ENCODE measurements around the gene OLFML1. TPM values are rescaled to one million over a fixed set of nuclear protein-coding genes. Genes with fewer than 3 reads are reported as not detected.

Gene OLFML1
- total and polyA plus RNA-seq, 4 experiments from 2014 or later: not detected

GRCh38 chr11:7488681-7489080 lies 3.4 kb downstream of the OLFML1 start:
- H3K4me1 ChIP-seq (ENCODE audit: insufficient read depth, low read length): no peaks in the 10 kb centered on the region
- H3K27ac ChIP-seq (ENCODE audit: low read depth, low read length): no peak overlapping the region
- no peaks in the 10 kb centered on the region for H3K36me3 Mint-ChIP-seq
- no peaks in the 10 kb centered on the region for H3K4me1 Mint-ChIP-seq
- H3K4me3 ChIP-seq (ENCODE audit: low read length in 2 of 2): no peak overlapping the region
- no peaks in the 10 kb centered on the region for H3K36me3 ChIP-seq (ENCODE audit: insufficient read depth, low read length)
- peaks cover 0 to 4% of the 10 kb centered on the region in 2 donors for H3K27me3 Mint-ChIP-seq
- H3K9me3 Mint-ChIP-seq: no peaks in the 10 kb centered on the region
- peaks cover 4% of the 10 kb centered on the region for H3K27me3 ChIP-seq (ENCODE audit: insufficient read depth, low read length)
- H3K27ac Mint-ChIP-seq: no peak overlapping the region
- DNase-seq: no peak
- ChIA-PET CTCF (ENCODE audit: partially characterized antibody) (no interaction called here), POLR2A (ENCODE audit: partially characterized antibody) (no interaction called here)
- intact Hi-C loops (cut with micrococcal nuclease): no loop called here
- no peak overlapping the region for H3K4me3 Mint-ChIP-seq
- H3K9me3 ChIP-seq (ENCODE audit: control insufficient read depth in 1 of 2, low read length in 2 of 2): no peaks in the 10 kb centered on the region

GRCh38 chr11:7489376-7489775 lies 4.1 kb downstream of the OLFML1 start:
- no peak for DNase-seq
- H3K4me3 Mint-ChIP-seq: no peak overlapping the region
- no peaks in the 10 kb centered on the region for H3K9me3 ChIP-seq (ENCODE audit: control insufficient read depth in 1 of 2, low read length in 2 of 2)
- CTCF ChIA-PET (ENCODE audit: partially characterized antibody): interaction anchor here (1.5 kb wide), 1 partner anchor 10 kb away, joined by 3 read pairs; no protein-coding TSS in a partner anchor
- no peaks in the 10 kb centered on the region for H3K36me3 ChIP-seq (ENCODE audit: insufficient read depth, low read length)
- H3K9me3 Mint-ChIP-seq: no peaks in the 10 kb centered on the region
- no peak overlapping the region for H3K27ac ChIP-seq (ENCODE audit: low read depth, low read length)
- no peaks in the 10 kb centered on the region for H3K36me3 Mint-ChIP-seq
- intact Hi-C loops (cut with micrococcal nuclease): no loop called here
- H3K4me3 ChIP-seq (ENCODE audit: low read length in 2 of 2): no peak overlapping the region
- H3K27ac Mint-ChIP-seq: no peak overlapping the region
- peaks cover 0 to 1% of the 10 kb centered on the region in 2 donors for H3K27me3 Mint-ChIP-seq
- peaks cover 4% of the 10 kb centered on the region for H3K27me3 ChIP-seq (ENCODE audit: insufficient read depth, low read length)
- no peaks in the 10 kb centered on the region for H3K4me1 Mint-ChIP-seq
- no peaks in the 10 kb centered on the region for H3K4me1 ChIP-seq (ENCODE audit: insufficient read depth, low read length)
- POLR2A ChIA-PET (ENCODE audit: partially characterized antibody): no interaction called here

- CTCF ChIA-PET (ENCODE audit: partially characterized antibody): interaction anchor here (1.5 kb wide), 1 partner anchor 11 kb away, joined by 3 read pairs; no protein-coding TSS in a partner anchor
- no peak for DNase-seq
Observed at GRCh38 chr11:7490054-7490453, 4.7 kb downstream of the OLFML1 start.

GRCh38 chr11:7490535-7490934 lies 5.2 kb downstream of the OLFML1 start:
- CTCF ChIA-PET (ENCODE audit: partially characterized antibody): interaction anchor here (1.5 kb wide), 1 partner anchor 12 kb away, joined by 3 read pairs; no protein-coding TSS in a partner anchor
- Histone ChIP-seq H3K9me3 (ENCODE audit: control insufficient read depth in 1 of 2, low read length in 2 of 2) (no peaks in the 10 kb centered on the region), H3K27ac (ENCODE audit: low read depth, low read length) (no peak overlapping the region), H3K4me3 (ENCODE audit: low read length in 2 of 2) (no peak overlapping the region), H3K4me1 (ENCODE audit: insufficient read depth, low read length) (no peaks in the 10 kb centered on the region), H3K27me3 (ENCODE audit: insufficient read depth, low read length) (peaks cover 4% of the 10 kb centered on the region), H3K36me3 (ENCODE audit: insufficient read depth, low read length) (no peaks in the 10 kb centered on the region)
- H3K27ac Mint-ChIP-seq: no peak overlapping the region
- no peaks in the 10 kb centered on the region for H3K9me3 Mint-ChIP-seq
- POLR2A ChIA-PET (ENCODE audit: partially characterized antibody): no interaction called here
- DNase-seq: no peak
- intact Hi-C loops (cut with micrococcal nuclease): no loop called here
- no peaks in the 10 kb centered on the region for H3K36me3 Mint-ChIP-seq
- peaks cover 0 to 3% of the 10 kb centered on the region in 2 donors for H3K27me3 Mint-ChIP-seq
- no peak overlapping the region for H3K4me3 Mint-ChIP-seq
- H3K4me1 Mint-ChIP-seq: no peaks in the 10 kb centered on the region

More at GRCh38 chr11:7490054-7490453, 4.7 kb downstream of the OLFML1 start:
- Histone ChIP-seq H3K9me3 (ENCODE audit: control insufficient read depth in 1 of 2, low read length in 2 of 2) (no peaks in the 10 kb centered on the region), H3K4me1 (ENCODE audit: insufficient read depth, low read length) (no peaks in the 10 kb centered on the region), H3K4me3 (ENCODE audit: low read length in 2 of 2) (no peak overlapping the region), H3K36me3 (ENCODE audit: insufficient read depth, low read length) (no peaks in the 10 kb centered on the region), H3K27ac (ENCODE audit: low read depth, low read length) (no peak overlapping the region), H3K27me3 (ENCODE audit: insufficient read depth, low read length) (peaks cover 4% of the 10 kb centered on the region)
- H3K36me3 Mint-ChIP-seq: no peaks in the 10 kb centered on the region
- peaks cover under 1 to 3% of the 10 kb centered on the region in 2 donors for H3K27me3 Mint-ChIP-seq
- POLR2A ChIA-PET (ENCODE audit: partially characterized antibody): no interaction called here
- H3K9me3 Mint-ChIP-seq: no peaks in the 10 kb centered on the region
- H3K27ac Mint-ChIP-seq: no peak overlapping the region
- no peaks in the 10 kb centered on the region for H3K4me1 Mint-ChIP-seq
- no peak overlapping the region for H3K4me3 Mint-ChIP-seq
- intact Hi-C loops (cut with micrococcal nuclease): no loop called here

GRCh38 chr11:7492253-7492652 lies 6.9 kb downstream of the OLFML1 start:
- H3K4me3 Mint-ChIP-seq: no peak overlapping the region
- ChIA-PET CTCF (ENCODE audit: partially characterized antibody) (no interaction called here), POLR2A (ENCODE audit: partially characterized antibody) (no interaction called here)
- Histone ChIP-seq H3K27ac (ENCODE audit: low read depth, low read length) (no peak overlapping the region), H3K27me3 (ENCODE audit: insufficient read depth, low read length) (peaks cover 4% of the 10 kb centered on the region), H3K9me3 (ENCODE audit: control insufficient read depth in 1 of 2, low read length in 2 of 2) (no peaks in the 10 kb centered on the region), H3K4me3 (ENCODE audit: low read length in 2 of 2) (no peak overlapping the region), H3K4me1 (ENCODE audit: insufficient read depth, low read length) (no peaks in the 10 kb centered on the region), H3K36me3 (ENCODE audit: insufficient read depth, low read length) (no peaks in the 10 kb centered on the region)
- H3K4me1 Mint-ChIP-seq: no peaks in the 10 kb centered on the region
- no peak overlapping the region for H3K27ac Mint-ChIP-seq
- DNase-seq: no peak
- intact Hi-C loops (cut with micrococcal nuclease): no loop called here
- H3K27me3 Mint-ChIP-seq: peaks cover 0 to 3% of the 10 kb centered on the region in 2 donors
- H3K9me3 Mint-ChIP-seq: no peaks in the 10 kb centered on the region
- no peaks in the 10 kb centered on the region for H3K36me3 Mint-ChIP-seq

GRCh38 chr11:7493670-7494069 lies 8.4 kb downstream of the OLFML1 start:
- no peaks in the 10 kb centered on the region for H3K4me1 Mint-ChIP-seq
- H3K4me3 Mint-ChIP-seq: no peak overlapping the region
- peaks cover 0 to 4% of the 10 kb centered on the region in 2 donors for H3K27me3 Mint-ChIP-seq
- ChIA-PET POLR2A (ENCODE audit: partially characterized antibody) (no interaction called here), CTCF (ENCODE audit: partially characterized antibody) (interaction anchor here (1.7 kb wide), 1 partner anchor 19 kb away, joined by 3 read pairs; no protein-coding TSS in a partner anchor)
- no peak overlapping the region for H3K27ac ChIP-seq (ENCODE audit: low read depth, low read length)
- no peaks in the 10 kb centered on the region for H3K4me1 ChIP-seq (ENCODE audit: insufficient read depth, low read length)
- DNase-seq: no peak
- no peak overlapping the region for H3K4me3 ChIP-seq (ENCODE audit: low read length in 2 of 2)
- intact Hi-C loops (cut with micrococcal nuclease): no loop called here
- H3K27me3 ChIP-seq (ENCODE audit: insufficient read depth, low read length): peaks cover 4% of the 10 kb centered on the region
- H3K27ac Mint-ChIP-seq: no peak overlapping the region
- no peaks in the 10 kb centered on the region for H3K36me3 Mint-ChIP-seq
- H3K9me3 Mint-ChIP-seq: no peaks in the 10 kb centered on the region
- H3K36me3 ChIP-seq (ENCODE audit: insufficient read depth, low read length): no peaks in the 10 kb centered on the region
- no peaks in the 10 kb centered on the region for H3K9me3 ChIP-seq (ENCODE audit: control insufficient read depth in 1 of 2, low read length in 2 of 2)

GRCh38 chr11:7494086-7494745 lies 8.9 kb downstream of the OLFML1 start:
- Histone ChIP-seq H3K9me3 (ENCODE audit: control insufficient read depth in 1 of 2, low read length in 2 of 2) (no peaks in the 10 kb centered on the region), H3K4me1 (ENCODE audit: insufficient read depth, low read length) (no peaks in the 10 kb centered on the region), H3K4me3 (ENCODE audit: low read length in 2 of 2) (no peak overlapping the region), H3K36me3 (ENCODE audit: insufficient read depth, low read length) (no peaks in the 10 kb centered on the region), H3K27ac (ENCODE audit: low read depth, low read length) (no peak overlapping the region), H3K27me3 (ENCODE audit: insufficient read depth, low read length) (peaks cover 4% of the 10 kb centered on the region)
- CTCF ChIA-PET (ENCODE audit: partially characterized antibody): interaction anchor here (1.7 kb wide), 1 partner anchor 18 kb away, joined by 3 read pairs; no protein-coding TSS in a partner anchor
- no peaks in the 10 kb centered on the region for H3K9me3 Mint-ChIP-seq
- no peak for DNase-seq
- peaks cover 0 to 4% of the 10 kb centered on the region in 2 donors for H3K27me3 Mint-ChIP-seq
- no peaks in the 10 kb centered on the region for H3K36me3 Mint-ChIP-seq
- H3K27ac Mint-ChIP-seq: no peak overlapping the region
- intact Hi-C loops (cut with micrococcal nuclease): no loop called here
- H3K4me1 Mint-ChIP-seq: no peaks in the 10 kb centered on the region
- H3K4me3 Mint-ChIP-seq: no peak overlapping the region
- POLR2A ChIA-PET (ENCODE audit: partially characterized antibody): no interaction called here
